ENCODE data around the gene SIK3.

DNA sequence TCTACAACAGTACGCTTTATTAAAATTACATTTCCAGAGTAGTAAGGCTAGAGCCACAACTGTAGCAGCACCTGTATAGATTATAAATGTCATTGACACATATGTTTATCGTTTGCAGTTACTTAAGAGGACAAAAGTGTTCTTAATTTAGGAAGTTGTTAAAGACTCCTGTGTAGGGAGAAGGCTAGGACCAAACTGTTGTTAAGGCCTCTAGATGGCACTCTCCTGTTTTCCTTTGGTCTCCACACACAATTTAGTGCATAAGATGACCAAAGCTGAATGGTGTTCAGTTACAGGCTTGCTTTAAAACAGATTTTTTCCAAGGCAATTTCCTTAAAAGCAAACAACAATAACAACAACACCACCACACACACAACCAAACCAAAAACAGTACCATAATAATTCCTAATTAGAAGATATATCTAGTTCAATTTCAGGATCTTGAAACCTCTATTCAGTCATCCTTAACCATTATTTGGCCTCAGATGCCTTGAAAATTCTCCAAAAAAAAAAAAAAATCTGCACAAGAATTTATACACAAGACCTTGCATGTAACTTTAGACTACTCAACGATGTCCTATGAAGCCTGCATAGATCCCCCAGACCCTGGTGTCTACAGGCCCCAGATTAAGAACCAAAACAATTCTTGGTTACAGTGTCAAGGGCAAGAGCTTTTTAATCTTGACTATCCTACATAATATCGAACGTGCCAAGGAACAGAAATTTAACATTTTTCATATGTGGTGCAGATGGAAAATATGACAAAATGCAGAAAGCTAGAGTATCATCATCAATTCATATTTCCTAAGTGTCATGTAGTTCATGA lies 218.2 kb downstream of the SIK3 start:
- TF ChIP-seq, protein P1, sequence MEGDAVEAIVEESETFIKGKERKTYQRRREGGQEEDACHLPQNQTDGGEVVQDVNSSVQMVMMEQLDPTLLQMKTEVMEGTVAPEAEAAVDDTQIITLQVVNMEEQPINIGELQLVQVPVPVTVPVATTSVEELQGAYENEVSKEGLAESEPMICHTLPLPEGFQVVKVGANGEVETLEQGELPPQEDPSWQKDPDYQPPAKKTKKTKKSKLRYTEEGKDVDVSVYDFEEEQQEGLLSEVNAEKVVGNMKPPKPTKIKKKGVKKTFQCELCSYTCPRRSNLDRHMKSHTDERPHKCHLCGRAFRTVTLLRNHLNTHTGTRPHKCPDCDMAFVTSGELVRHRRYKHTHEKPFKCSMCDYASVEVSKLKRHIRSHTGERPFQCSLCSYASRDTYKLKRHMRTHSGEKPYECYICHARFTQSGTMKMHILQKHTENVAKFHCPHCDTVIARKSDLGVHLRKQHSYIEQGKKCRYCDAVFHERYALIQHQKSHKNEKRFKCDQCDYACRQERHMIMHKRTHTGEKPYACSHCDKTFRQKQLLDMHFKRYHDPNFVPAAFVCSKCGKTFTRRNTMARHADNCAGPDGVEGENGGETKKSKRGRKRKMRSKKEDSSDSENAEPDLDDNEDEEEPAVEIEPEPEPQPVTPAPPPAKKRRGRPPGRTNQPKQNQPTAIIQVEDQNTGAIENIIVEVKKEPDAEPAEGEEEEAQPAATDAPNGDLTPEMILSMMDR (IDR thresholded peaks at IDR 0.05) = peak; percentile 85
- TF ChIP-seq ZFX (IDR thresholded peaks at IDR 0.05; ENCODE audit: borderline replicate concordance) = no peak
